GM12801 (cell line): Measurements from ENCODE around the gene AS3MT.

ENCODE experiments used
- CTCF ChIP-seq: IDR thresholded peaks from one replicate; pipeline ENCODE4 v1.5.1; 2011; ENCODE audit warnings: control low read depth; ENCODE audit not compliant: insufficient read length; ENCODE audit errors: extremely low read depth

Gene AS3MT

GRCh38 chr10:102949916-102950315, 80.6 kb downstream of the AS3MT start:
- no peak for TF ChIP-seq CTCF

GRCh38 chr10:102951316-102951715, 82.0 kb downstream of the AS3MT start:
- no peak for TF ChIP-seq CTCF
